Colon (tissue), 2 donors: Measurements from ENCODE around the gene PTOV1.

Experiments used
- FAIRE-seq: peaks from 2 replicates; lab custom pipeline; 2012; peaks lifted over from hg19 to GRCh38; lab: Jason Lieb, UNC
- donor health status: control.
- donor health status: control.

The PTOV1 gene

DNA sequence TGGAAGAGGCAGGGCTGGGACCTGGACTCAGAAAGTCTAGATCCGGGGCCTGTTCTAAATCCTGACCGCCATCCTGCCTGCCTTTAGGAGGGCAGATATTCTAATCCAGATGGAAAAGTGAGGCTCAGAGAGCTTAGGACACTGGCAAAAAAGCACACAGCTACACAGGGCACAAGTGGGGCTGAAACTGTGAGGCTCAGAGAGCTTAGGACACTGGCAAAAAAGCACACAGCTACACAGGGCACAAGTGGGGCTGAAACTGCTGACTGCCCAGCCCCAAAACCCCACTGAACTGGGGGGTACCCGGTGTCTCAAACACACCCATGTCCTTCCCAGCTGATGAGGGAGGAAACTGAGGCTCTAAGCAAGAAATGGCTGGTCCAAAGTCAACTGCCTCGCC is 24.2 kb downstream of the PTOV1 start:
- FAIRE-seq = no peak

DNA sequence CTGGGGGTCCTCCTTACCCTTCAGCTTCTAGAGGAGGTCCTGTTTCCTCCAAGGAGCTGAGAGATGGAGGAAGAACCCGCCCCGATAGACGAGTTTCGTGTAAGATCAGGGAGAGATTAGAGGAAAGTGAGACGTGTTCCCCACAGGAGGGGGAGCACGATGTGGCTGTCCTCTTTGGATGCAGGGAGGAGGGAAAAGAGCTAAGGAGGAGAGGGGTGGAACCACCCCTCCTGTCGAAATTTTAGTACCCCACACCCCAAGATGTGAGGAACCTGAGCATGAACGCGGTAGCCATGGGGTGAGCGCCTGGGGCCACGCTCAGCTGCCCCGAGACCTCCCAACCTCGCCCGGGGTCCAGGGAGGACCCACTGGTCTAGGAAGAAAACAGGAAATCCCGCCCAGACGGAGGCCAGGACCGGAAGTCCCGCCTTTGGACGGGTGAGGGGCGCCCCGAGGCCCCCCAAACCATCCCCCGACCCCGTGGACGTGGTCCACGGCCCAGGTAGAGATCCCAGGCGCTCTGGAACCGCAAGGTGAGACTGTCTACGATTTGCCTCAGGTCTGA is 25.0 kb downstream of the PTOV1 start:
- no peak for FAIRE-seq

DNA sequence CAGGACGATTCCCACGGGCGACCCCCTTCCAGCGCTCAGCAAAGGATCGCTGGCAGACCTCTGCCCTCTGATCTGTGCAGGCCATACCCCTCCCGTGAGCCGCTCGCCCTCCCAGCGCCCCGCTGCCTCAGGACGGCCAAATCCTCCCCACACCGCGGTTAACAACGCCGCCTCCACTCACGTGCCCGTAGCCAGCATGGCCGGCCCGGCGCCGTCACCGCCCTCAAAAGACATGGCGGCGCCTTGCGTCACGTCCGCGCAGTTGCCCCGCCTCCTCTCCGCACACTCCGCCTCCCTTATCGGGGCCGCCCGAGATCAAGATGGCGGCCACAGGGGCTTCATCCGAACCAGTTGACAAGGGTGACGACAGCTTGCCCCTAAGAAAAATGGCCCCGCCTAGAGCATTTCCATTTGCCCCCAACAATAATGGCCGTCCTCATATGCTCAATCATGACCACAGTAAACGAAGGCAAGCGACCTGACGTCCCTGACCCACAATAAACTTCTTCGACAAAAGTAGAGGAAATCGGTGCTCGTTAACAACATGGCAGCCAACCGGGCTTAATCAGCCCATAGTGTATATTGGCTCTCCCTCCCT is 25.6 kb downstream of the PTOV1 start:
- FAIRE-seq = peak; percentile 92

DNA sequence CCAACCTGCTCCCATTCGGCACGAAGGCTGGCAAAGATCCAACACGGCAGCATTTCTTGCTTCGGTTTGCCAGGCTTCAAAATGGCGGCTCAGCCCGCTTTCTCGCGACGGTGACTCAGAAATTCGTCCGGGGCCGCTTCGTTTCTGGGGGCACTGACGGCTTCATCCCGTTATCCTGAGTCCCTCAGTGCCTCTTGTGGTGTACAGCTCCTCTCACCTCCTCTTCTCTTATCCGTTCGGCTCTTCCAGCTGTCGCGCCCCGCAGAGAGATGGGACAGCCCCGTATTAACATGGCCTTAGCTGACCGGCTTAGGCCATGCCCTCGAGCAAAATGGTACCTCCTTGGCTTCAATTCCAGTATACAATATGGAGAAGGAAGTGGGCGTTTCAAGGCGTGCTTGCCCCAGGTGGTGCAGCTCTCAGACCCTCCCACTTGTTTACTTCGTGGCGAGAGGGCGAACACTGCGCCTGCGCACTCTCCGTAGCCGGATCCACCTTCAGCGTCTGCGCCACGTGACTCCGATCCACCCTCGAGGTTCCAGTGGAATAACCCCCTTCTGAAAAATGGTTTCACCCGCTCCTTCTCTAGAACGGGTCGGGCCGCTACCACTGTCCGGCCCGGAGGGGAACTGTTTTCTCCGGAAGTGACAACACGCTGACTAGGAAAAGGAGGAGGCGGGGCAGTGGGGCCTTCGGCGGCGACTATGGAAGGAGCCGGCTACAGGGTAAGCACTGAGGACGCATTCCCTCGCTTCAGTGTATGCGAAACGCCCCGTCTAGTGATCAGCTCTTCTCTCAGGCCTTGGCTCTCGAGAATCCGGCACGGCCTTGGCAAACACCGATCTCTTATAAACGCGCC is 26.3 kb downstream of the PTOV1 start, which contains the start of the genes AKT1S1 and TBC1D17:
Gene AKT1S1, minus strand, starts transcription at position 336 of the 859 bp plus-strand sequence. CDS start 4,060 bp downstream, outside the sequence.
Gene TBC1D17, plus strand, starts transcription at position 683 of the 859 bp plus-strand sequence. Its CDS starts 22 bp downstream, at position 705.
- FAIRE-seq = peak; percentile 95

DNA sequence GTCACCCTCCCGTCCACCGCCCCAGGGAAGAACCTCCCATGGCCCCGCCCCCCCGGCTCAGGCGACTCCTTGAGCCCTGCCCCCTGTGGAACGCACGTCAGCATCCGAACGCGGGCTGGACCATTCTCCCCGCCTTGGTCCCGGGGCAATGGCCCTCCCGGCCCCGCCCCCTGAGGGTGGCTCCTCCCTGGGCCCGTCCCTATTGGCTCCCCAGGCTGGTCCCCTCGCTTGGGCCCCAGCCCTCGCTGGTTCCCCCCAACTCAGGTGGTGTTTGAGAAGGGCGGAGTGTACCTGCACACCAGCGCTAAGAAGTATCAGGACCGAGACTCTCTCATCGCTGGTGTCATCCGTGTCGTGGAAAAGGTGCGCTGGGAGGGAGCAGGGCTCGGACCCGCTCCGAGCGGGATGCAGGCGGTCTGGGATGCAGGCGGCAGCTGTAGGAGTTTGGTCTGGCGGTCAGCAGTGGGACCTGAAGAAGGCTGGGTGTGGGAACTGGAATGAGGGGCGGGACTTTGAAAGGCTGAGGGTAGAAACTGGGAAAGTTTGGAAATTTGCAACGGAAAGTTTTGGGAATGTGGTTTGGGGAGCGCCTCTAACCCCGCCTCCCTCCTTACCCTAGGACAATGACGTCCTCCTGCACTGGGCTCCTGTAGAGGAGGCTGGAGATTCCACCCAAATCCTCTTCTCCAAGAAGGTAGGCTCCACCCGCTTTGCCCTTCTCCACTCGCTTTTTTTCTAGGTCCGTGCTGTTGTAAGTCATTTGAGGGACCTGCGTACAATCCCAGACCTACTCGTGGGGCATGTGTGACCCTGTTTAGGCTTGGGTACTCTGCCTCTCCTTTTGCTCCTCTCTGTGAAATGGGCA is 27.2 kb downstream of the PTOV1 start:
- FAIRE-seq = no peak

DNA sequence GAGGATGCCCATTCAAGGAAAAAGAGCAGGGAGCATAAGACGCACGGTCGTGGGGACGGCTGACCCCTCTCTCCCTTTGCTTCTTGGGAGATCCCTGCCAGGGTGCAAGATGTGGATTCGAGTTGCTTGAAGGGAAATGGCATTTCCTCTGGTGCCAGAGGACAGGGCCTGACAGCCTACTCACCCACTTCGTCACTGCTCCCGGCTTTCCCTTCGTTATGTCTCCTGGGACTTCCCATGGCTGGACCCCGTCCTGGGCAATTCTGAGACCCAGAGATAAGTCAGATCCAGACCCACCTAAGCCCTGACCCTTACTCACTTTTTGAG is 27.7 kb downstream of the PTOV1 start:
- FAIRE-seq = no peak

DNA sequence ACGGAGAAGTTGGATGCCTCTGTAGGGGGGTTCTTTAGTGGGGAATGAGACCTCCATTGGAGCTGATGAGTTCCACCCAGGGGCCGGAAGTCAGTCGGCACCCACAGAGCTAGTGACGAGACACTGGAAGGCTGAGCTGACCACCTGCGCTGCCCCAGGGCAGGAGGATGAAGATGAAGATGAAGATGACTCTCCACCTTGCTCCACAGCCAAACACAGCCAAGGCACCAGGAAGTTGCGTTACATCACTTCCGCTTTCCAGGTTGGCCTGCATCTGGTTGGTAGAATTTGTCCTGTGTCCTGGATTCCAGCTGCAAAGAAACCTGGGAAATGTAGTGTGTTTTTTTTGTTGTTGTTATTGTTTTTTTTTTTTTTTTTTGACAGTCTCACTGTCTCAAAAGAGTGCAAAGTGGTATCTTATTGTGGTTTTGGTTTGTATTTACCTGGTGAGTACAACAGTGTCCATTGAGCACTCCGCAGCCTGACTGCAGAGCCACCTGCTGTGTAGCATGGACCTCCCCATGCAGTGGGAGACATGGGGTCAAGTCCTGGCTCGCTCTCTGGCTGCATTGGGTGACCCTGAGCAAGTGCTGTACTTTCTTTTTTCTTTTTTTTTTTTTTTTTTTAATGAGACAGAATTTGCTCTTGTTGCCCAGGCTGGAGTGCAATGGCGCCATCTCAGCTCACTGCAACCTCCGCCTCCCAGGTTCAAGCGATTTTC is 28.4 kb downstream of the PTOV1 start:
- no peak for FAIRE-seq

DNA sequence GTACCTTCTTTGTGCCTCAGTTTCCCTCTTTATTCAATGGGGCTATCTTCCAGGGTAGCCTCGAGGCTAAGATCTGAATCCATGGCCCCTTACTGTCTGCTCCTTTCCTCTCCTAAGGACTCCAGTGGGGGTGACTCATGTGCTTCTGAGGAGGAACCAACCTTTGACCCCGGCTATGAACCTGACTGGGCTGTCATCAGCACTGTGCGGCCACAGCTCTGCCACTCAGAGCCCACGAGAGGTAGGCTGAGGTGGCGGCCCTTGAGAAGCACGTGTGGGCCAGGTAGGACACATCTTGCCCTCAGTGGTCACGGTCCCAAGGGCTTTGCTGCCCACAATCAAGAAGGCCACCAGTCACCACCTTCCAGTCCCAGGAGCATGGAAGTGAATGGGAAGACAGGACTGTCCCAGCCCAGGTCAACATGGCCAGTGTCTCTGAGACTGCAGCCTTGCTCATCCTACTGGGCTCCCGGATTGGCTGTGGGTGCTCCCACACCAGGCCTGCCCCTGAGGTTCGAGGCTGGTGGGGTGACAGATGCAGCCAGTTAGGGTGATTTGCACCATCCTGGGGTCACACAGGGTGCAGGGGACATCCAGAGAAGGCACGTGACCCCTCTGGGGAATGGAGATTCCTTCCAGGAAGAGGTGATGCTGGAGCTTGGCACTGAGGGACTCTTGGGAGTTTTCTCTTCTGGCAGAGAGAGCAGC is 29.4 kb downstream of the PTOV1 start:
- no peak for FAIRE-seq

DNA sequence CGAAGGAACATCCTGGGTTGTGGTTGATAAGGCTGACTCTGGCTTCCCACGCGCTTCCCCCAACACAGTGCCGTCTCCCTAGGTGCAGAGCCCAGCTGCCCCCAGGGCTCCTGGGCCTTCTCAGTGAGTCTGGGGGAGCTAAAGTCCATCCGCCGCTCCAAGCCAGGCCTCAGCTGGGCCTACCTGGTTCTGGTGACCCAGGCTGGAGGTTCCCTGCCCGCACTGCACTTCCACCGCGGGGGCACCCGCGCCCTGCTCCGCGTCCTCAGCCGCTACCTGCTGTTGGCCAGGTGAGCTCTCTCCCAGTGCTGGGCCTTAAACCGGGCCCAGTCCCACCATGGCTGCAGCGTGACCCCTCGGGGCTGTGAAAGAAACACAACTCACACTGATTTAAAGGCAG is 30.2 kb downstream of the PTOV1 start:
- no peak for FAIRE-seq

DNA sequence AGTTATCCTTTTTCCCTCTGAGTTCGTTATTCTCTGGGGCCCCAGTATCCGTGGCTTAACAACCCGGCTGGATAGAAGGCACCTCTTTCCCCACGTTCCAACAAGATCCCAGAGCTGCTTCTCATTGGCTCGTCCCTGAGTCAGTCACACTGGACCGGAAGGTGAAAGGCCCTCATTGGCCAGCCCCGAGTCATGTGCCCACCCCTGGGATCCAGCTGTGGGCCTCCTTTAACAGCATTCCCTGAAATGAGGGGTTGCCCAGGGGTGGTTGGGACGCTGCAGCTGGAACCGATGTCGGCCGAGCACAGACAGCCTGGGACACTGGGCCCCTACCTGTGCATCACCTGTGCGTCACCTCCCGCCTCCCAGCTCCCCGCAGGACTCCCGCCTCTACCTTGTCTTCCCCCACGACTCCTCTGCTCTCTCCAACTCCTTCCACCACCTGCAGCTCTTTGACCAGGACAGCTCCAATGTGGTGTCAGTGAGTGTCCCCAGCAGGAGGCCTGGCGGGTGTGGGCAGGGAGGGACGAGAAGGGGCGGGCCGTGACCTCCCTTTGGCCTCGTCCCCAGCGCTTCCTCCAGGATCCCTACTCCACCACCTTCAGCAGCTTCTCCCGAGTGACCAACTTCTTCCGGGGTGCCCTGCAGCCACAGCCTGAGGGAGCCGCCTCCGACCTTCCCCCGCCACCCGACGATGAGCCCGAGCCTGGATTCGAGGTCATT is 30.9 kb downstream of the PTOV1 start:
- FAIRE-seq = no peak

DNA sequence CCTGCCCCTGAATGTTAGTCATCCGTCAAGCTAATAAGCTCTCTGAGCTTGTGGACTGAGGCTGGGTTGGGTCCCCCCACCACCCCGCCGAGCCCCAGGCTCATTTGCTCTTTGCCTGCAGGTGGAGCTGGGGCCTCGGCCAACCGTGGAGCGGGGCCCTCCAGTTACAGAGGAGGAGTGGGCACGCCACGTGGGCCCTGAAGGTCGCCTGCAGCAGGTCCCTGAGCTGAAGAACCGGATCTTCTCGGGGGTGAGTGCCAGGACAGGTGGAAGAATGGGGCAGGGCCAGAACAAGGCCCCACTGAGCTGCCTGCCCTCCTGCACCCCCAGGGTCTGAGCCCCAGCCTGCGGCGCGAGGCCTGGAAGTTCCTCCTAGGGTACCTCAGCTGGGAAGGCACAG is 31.7 kb downstream of the PTOV1 start:
- FAIRE-seq = no peak

DNA sequence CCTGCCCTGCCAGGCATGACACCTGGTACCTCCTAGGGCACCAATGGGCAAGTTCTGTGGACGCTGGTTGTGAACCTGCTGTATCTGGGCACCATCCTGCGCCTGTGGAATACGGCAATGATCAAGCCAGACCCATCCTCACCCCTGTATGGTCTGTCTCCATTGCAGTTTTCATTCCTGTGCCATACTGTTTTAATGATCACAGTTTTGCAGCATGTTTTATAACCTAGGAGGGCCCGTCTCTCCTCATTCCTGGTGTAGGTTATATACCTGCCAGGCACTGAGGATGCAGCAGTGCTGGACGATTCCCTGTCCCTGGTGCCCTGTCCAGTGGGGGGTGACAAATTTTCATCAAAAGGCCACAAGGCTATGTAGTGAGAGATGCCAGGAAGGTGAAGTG is 32.1 kb downstream of the PTOV1 start:
- FAIRE-seq = no peak

DNA sequence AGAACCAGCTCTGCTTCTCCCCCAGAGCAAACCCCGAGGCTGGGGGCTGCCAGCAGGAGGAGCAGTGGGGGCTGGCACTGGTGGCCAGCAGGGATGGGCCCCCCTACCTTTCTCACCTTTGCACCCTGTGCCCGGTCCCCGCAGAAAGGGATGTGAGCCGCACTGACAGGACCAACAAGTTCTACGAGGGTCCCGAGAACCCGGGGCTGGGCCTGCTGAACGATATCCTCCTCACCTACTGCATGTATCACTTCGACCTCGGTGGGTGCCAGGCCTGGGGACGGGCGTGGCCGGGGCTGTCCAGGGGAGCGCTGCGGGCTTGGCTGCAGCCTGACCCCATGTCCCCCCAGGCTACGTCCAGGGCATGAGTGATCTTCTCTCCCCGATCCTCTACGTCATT is 33.1 kb downstream of the PTOV1 start:
- no peak for FAIRE-seq

DNA sequence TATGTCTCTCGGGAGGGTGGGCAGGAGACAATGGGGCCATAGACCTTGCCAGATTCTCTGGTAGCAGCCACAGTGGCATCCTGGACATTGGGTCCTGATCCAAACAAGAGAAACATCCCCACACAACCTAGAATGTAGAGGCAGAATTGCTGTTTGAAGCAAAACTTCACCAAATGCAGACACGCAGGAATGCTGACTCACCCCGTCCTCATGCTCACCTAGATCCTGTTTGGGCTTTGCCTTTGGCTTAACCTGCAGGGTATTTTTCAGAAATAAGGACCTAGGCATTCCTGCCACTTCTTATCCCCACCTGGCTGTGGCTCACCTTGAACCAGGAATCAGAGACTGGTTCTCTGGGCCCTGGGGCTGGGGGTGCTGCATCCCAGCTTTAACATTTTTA is 33.8 kb downstream of the PTOV1 start:
- FAIRE-seq = no peak

DNA sequence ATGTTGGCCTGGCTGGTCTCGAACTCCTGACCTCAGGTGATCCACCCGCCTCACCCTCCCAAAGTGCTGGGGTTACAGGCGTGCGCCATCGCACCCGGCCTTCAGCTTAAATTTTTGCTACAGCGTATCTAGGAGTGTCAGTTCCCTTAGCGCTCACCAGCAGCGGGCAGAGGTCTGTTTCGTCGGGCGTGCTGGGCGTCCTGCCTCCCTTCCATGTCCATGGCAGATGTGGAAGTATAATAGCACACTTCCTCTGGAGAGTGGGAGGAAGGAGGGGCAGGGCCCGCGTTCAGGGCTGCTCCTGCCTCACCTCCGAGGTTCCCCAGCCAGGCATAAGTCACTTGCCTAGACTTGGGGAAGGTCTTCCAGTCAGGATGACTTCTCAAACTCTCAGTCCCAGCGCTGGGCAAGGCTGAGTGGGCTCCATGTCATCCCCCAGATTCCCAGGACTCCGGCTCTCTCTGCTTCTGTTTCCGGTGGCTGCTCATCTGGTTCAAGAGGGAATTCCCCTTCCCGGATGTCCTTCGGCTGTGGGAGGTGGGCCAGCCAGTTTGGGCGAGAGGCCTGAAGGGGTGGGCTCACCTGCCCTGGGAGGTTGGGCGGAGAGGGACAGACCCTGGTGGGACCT is 36.2 kb downstream of the PTOV1 start:
- FAIRE-seq = no peak

DNA sequence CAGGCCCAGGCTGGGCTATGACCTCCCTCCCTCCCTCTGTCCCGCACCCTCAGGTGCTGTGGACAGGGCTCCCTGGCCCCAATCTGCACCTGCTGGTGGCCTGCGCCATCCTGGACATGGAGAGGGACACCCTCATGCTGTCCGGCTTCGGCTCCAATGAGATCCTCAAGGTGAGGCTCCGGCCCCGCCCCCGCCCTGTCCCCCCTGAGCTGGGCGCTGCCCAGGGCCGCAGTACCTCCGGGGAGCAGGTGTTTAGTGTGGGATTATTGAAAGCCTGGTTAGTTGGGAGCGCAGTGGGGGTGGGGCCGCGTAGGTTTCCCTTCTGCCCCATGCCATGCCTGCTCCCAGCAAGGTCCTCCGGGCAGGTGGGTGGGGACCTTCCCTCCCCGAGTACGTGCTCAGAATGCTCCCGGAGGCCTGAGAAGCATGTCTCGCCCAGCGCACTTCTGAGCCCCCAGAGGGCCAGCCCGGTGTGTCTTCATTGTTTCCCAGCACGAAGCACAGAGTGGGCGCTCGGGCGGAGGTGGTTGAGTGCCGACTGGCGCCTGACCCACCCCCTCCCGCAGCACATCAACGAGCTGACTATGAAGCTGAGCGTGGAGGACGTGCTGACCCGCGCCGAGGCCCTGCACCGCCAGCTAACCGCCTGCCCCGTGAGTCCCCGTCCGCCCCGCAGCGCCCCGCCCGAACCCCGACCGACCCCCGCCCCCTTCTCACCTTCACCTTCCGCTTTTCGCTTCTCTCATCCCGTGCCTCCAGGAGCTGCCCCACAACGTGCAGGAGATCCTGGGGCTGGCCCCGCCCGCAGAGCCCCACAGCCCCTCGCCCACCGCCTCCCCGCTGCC is 36.9 kb downstream of the PTOV1 start:
- no peak for FAIRE-seq

DNA sequence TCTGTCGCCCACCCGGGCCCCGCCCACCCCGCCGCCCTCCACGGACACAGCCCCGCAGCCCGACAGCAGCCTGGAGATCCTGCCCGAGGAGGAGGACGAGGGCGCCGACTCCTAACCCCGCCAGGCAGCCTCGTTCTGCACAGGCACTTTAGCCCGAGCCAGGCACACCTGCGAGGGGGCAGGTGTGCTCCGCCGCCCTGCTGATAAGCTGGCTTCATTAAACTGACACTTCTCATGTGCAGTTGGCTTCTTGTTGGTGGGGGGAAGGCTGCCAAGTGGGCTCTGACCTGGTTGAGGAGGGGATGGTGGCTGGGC is 37.5 kb downstream of the PTOV1 start:
- FAIRE-seq = no peak

DNA sequence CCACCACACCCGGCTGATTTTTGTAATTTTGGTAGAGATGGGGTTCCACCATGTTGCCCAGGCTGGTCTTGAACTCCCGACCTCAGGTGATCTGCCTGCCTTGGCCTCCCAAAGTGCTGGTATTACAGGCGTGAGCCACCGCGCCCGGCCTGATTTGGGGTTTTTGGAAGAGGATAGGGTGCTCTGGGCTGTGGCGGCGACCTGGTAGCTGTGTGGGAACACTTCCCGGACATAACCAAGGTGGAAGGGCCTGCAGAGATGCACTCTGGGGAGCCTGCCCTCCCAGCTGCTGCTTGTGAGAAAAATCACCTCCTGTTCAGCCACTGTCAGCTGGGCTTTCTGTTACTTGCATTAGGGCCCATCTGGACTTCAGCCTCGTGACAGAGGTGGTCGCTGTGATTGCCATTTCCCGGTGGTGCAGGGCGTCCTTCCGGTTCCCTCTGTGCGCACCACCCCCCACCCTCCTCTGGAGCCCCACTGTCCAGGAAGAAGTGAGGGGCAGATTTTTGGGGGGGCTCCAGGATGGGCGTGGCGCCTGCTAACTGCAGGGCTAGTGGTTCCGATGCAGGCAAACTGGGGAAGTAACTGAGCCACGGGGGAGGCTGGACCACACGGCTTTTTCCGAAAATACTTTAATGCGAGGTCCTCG is 38.2 kb downstream of the PTOV1 start:
- no peak for FAIRE-seq
